ENCODE measurements around the gene CCNB2.

Gene CCNB2

DNA sequence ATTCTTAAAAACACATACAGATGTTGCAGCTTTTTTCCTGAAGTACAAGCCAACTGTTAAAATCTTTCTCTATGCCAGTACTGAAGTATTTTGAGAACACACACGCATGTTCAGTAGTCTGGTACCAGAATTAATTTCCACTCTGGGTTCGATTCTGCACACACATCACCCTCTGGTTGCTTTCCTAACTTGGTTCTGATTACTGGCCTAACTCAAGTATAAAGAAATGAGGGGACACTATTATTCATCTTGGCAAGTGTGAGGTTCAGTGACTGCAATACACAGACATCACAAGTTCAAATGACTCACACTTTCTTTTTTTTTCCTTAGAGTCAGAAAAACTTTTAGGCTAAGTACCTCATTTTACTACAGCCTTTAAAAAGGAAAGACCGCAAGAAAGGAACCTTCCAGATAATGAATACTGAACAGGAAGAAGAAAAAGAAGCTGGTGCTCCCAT, 64.3 kb downstream of the CCNB2 start:
- no peaks in the 10 kb centered on the region for H3K79me2 ChIP-seq (ENCODE audit: low read length)
- no peak overlapping the region for H2AFZ ChIP-seq (ENCODE audit: low read depth, low read length)
- H3K4me2 ChIP-seq (ENCODE audit: low read length) = no peak overlapping the region
- peaks cover 16% of the 10 kb centered on the region for H3K4me1 ChIP-seq (ENCODE audit: low read length)
- no peaks in the 10 kb centered on the region for H3K9me3 ChIP-seq (ENCODE audit: insufficient read depth, low read length)
- H3K4me3 ChIP-seq (ENCODE audit: low read length) = no peak overlapping the region
- H3K9ac ChIP-seq (ENCODE audit: low read length) = no peak overlapping the region
- no peaks in the 10 kb centered on the region for H3K27me3 ChIP-seq (ENCODE audit: low read depth, low read length)
- no peak for TF ChIP-seq EZH2phosphoT487 (IDR thresholded peaks at IDR 0.05; ENCODE audit: low read depth)
- TF ChIP-seq, protein P1, sequence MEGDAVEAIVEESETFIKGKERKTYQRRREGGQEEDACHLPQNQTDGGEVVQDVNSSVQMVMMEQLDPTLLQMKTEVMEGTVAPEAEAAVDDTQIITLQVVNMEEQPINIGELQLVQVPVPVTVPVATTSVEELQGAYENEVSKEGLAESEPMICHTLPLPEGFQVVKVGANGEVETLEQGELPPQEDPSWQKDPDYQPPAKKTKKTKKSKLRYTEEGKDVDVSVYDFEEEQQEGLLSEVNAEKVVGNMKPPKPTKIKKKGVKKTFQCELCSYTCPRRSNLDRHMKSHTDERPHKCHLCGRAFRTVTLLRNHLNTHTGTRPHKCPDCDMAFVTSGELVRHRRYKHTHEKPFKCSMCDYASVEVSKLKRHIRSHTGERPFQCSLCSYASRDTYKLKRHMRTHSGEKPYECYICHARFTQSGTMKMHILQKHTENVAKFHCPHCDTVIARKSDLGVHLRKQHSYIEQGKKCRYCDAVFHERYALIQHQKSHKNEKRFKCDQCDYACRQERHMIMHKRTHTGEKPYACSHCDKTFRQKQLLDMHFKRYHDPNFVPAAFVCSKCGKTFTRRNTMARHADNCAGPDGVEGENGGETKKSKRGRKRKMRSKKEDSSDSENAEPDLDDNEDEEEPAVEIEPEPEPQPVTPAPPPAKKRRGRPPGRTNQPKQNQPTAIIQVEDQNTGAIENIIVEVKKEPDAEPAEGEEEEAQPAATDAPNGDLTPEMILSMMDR (IDR thresholded peaks at IDR 0.05; ENCODE audit: low read depth, low read length) = no peak
- peaks cover 8% of the 10 kb centered on the region for H3K36me3 ChIP-seq (replicated peaks; ENCODE audit: low read depth, low read length)
- no peaks in the 10 kb centered on the region for H4K20me1 ChIP-seq (ENCODE audit: insufficient read depth, low read length)
- no peak overlapping the region for H3K27ac ChIP-seq (ENCODE audit: low read length)

DNA sequence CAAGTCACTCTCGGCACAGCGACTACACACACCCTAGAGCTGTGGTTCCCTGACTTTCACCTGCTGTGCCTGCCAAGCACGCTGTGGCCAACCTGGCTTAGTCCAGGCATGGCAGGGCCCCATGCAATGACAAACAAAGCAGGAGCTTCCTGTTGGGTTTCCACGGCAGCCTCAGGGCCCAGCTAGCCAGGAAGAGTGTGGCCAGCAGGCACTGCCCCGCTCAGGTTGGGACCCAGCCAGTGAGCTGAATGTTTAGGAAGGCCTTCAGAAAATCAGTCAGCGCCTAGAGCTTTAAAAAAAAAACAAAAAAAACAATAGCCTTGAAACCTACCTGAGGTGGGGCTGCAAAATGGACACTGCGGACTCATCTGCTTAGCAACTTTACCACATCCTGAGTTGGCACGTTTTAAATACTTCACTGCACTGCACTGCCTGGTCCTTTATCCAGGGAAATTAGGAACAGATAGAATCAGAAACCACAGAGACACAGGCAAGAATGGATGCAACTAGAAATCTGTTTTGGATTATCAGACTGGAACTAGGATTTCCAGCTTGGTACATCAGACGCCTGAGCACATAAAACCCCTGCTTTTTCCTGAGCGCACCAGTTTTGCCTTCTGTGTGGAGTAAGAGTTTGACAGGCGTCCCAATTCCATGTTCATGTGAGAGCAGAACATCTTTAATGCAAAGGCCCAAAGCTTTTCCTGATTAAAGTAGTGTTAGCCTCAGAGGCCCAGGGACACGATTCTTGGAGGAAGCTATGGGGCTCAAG, 65.5 kb downstream of the CCNB2 start:
- no peak overlapping the region for H3K9ac ChIP-seq (ENCODE audit: low read length)
- no peak overlapping the region for H3K4me3 ChIP-seq (ENCODE audit: low read length)
- TF ChIP-seq EZH2phosphoT487 (IDR thresholded peaks at IDR 0.05; ENCODE audit: low read depth) = no peak
- TF ChIP-seq, protein P1 (IDR thresholded peaks at IDR 0.05; ENCODE audit: low read depth, low read length) = no peak
- H3K27me3 ChIP-seq (ENCODE audit: low read depth, low read length) = no peaks in the 10 kb centered on the region
- no peaks in the 10 kb centered on the region for H3K79me2 ChIP-seq (ENCODE audit: low read length)
- H3K27ac ChIP-seq (ENCODE audit: low read length) = no peak overlapping the region
- H3K9me3 ChIP-seq (ENCODE audit: insufficient read depth, low read length) = no peaks in the 10 kb centered on the region
- peaks cover 24% of the 10 kb centered on the region for H3K4me1 ChIP-seq (ENCODE audit: low read length)
- H3K36me3 ChIP-seq (replicated peaks; ENCODE audit: low read depth, low read length) = peaks cover 8% of the 10 kb centered on the region
- no peaks in the 10 kb centered on the region for H4K20me1 ChIP-seq (ENCODE audit: insufficient read depth, low read length)
- no peak overlapping the region for H3K4me2 ChIP-seq (ENCODE audit: low read length)
- no peak overlapping the region for H2AFZ ChIP-seq (ENCODE audit: low read depth, low read length)

DNA sequence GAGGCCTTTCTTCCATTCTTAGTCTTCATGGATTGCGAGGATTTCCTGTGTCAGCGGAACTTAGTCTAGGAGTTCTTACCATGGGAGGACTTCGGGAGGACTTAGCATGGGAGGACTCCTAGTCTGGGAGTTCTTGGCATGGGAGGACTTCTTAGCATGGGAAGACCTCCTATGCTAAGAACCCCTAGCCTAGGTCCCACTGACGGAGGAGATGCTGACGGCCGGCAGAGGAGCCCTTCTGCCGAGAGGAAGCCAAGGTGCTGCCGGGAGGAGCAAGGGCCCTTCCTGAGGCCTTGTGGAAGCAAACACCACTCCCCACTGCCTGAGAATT, 66.1 kb downstream of the CCNB2 start:
- H3K4me1 ChIP-seq (ENCODE audit: low read length) = peaks cover 21% of the 10 kb centered on the region
- H3K9ac ChIP-seq (ENCODE audit: low read length) = no peak overlapping the region
- TF ChIP-seq, protein P1 (IDR thresholded peaks at IDR 0.05; ENCODE audit: low read depth, low read length) = no peak
- TF ChIP-seq EZH2phosphoT487 (IDR thresholded peaks at IDR 0.05; ENCODE audit: low read depth) = no peak
- H3K79me2 ChIP-seq (ENCODE audit: low read length) = no peaks in the 10 kb centered on the region
- no peaks in the 10 kb centered on the region for H3K9me3 ChIP-seq (ENCODE audit: insufficient read depth, low read length)
- H3K36me3 ChIP-seq (replicated peaks; ENCODE audit: low read depth, low read length) = peaks cover 8% of the 10 kb centered on the region
- H4K20me1 ChIP-seq (ENCODE audit: insufficient read depth, low read length) = no peaks in the 10 kb centered on the region
- H3K27ac ChIP-seq (ENCODE audit: low read length) = no peak overlapping the region
- H3K27me3 ChIP-seq (ENCODE audit: low read depth, low read length) = no peaks in the 10 kb centered on the region
- H3K4me2 ChIP-seq (ENCODE audit: low read length) = no peak overlapping the region
- H3K4me3 ChIP-seq (ENCODE audit: low read length) = no peak overlapping the region
- H2AFZ ChIP-seq (ENCODE audit: low read depth, low read length) = no peak overlapping the region

GRCh38 chr15:59172289-59172901, 67.4 kb downstream of the CCNB2 start:
- Histone ChIP-seq H3K27me3 (ENCODE audit: low read depth, low read length) (no peaks in the 10 kb centered on the region), H3K79me2 (ENCODE audit: low read length) (no peaks in the 10 kb centered on the region)

More at GRCh38 chr15:59172289-59172901, 67.4 kb downstream of the CCNB2 start:
- no peak overlapping the region for H3K9ac ChIP-seq (ENCODE audit: low read length)
- peaks cover 8% of the 10 kb centered on the region for H3K36me3 ChIP-seq (replicated peaks; ENCODE audit: low read depth, low read length)
- H4K20me1 ChIP-seq (ENCODE audit: insufficient read depth, low read length) = no peaks in the 10 kb centered on the region
- H2AFZ ChIP-seq (ENCODE audit: low read depth, low read length) = no peak overlapping the region
- H3K4me2 ChIP-seq (ENCODE audit: low read length) = no peak overlapping the region
- H3K9me3 ChIP-seq (ENCODE audit: insufficient read depth, low read length) = no peaks in the 10 kb centered on the region
- peaks cover 28% of the 10 kb centered on the region for H3K4me1 ChIP-seq (ENCODE audit: low read length)
- no peak overlapping the region for H3K4me3 ChIP-seq (ENCODE audit: low read length)
- TF ChIP-seq EZH2phosphoT487 (IDR thresholded peaks at IDR 0.05; ENCODE audit: low read depth) = no peak
- TF ChIP-seq, protein P1 (IDR thresholded peaks at IDR 0.05; ENCODE audit: low read depth, low read length) = no peak
- no peak overlapping the region for H3K27ac ChIP-seq (ENCODE audit: low read length)
